Liver (tissue), 9 donors: Measurements from ENCODE around the gene FAR1. TPM values are rescaled to one million over a fixed set of nuclear protein-coding genes. Genes with fewer than 3 reads are reported as not detected.
A peak's percentile ranks its signal among the peaks of the same experiment; 100 is the strongest.

Experiments
- DNase-seq: peaks from one replicate; pipeline ENCODE4 v3.0.0-alpha.2; 2017; ENCODE audit warnings: low spot score
- H3K27ac ChIP-seq, 2 donors: one replicate each; pipeline ENCODE4 v1.7.0; 2013; ENCODE audit warnings: inconsistent platforms in 2 of 2, low read length in 2 of 2, control low read depth in 1 of 2, low read depth in 1 of 2, mild to moderate bottlenecking in 1 of 2
- H3K27me3 ChIP-seq, 4 donors: one replicate each; pipeline versions ENCODE4 v1.6.1 to v1.7.0; 2013; ENCODE audit warnings: low read length in 3 of 4, inconsistent platforms in 1 of 4, mild to moderate bottlenecking in 1 of 4, moderate library complexity in 1 of 4; ENCODE audit not compliant: control insufficient read depth in 4 of 4, insufficient read depth in 4 of 4
- H3K36me3 ChIP-seq, 4 donors: one replicate each; pipeline versions ENCODE4 v1.6.1 to v1.7.0; 2013; ENCODE audit warnings: low read length in 3 of 4, mild to moderate bottlenecking in 3 of 4, low read depth in 1 of 4, moderate library complexity in 1 of 4; ENCODE audit not compliant: control insufficient read depth in 4 of 4, insufficient read depth in 3 of 4
- H3K4me1 ChIP-seq, 4 donors: one replicate each; pipeline versions ENCODE4 v1.6.1 to v1.7.0; 2013; ENCODE audit warnings: low read length in 3 of 4, mild to moderate bottlenecking in 3 of 4, moderate library complexity in 1 of 4; ENCODE audit not compliant: control insufficient read depth in 4 of 4, insufficient read depth in 4 of 4
- H3K4me3 ChIP-seq, 3 donors: one replicate each; pipeline versions ENCODE4 v1.6.1 to v1.7.0; 2013; ENCODE audit warnings: low read length in 3 of 3, control low read depth in 1 of 3, low read depth in 1 of 3, mild to moderate bottlenecking in 1 of 3
- H3K9ac ChIP-seq, 2 donors: one replicate each; pipeline ENCODE4 v1.7.0; 2013; ENCODE audit warnings: low read length in 2 of 2, mild to moderate bottlenecking in 2 of 2, moderate library complexity in 2 of 2, control low read depth in 1 of 2, low read depth in 1 of 2
- H3K9me3 ChIP-seq, 4 donors: one replicate each; pipeline versions ENCODE4 v1.6.1 to v1.7.0; 2013; ENCODE audit warnings: low read length in 3 of 4; ENCODE audit not compliant: control insufficient read depth in 4 of 4
- ATF3 ChIP-seq: IDR thresholded peaks from 2 replicates; pipeline ENCODE4 v1.6.1; 2016; ENCODE audit warnings: antibody characterized with exemption
- CTCF ChIP-seq: fragments of 150-350 bp; IDR thresholded peaks from 2 replicates; pipeline ENCODE4 v1.5.1; 2017; ENCODE audit warnings: improper control_type of control experiment, low read depth, low read length; ENCODE audit not compliant: missing input control
- EGR1 ChIP-seq, 2 donors: IDR thresholded peaks; 2 replicates each; pipeline ENCODE4 v1.6.1; 2016 to 2018; ENCODE audit warnings: antibody characterized with exemption in 2 of 2, low read depth in 2 of 2
- FOXA1 ChIP-seq: IDR thresholded peaks from 2 replicates; pipeline ENCODE4 v1.6.1; 2016; ENCODE audit warnings: antibody characterized with exemption
- FOXA2 ChIP-seq: IDR thresholded peaks from 2 replicates; pipeline ENCODE4 v1.6.1; 2016; ENCODE audit warnings: antibody characterized with exemption
- GABPA ChIP-seq, 2 donors: IDR thresholded peaks in 1 of 2; conservative IDR thresholded peaks in 1 of 2; 2 replicates each; pipeline ENCODE4 v1.6.1; 2016; ENCODE audit warnings: antibody characterized with exemption in 2 of 2, mild to moderate bottlenecking in 1 of 2, moderate library complexity in 1 of 2
- HNF4G ChIP-seq: IDR thresholded peaks from 2 replicates; pipeline ENCODE4 v1.6.1; 2016; ENCODE audit warnings: antibody characterized with exemption
- JUND ChIP-seq, 2 donors: IDR thresholded peaks; 2 replicates each; pipeline ENCODE4 v1.6.1; 2016; ENCODE audit warnings: antibody characterized with exemption in 2 of 2
- MAX ChIP-seq: IDR thresholded peaks from 2 replicates; pipeline ENCODE4 v1.6.1; 2016; ENCODE audit warnings: antibody characterized with exemption
- NR2F2 ChIP-seq: IDR thresholded peaks from 2 replicates; pipeline ENCODE4 v1.6.1; 2016; ENCODE audit warnings: antibody characterized with exemption
- RAD21 ChIP-seq, 2 donors: IDR thresholded peaks; 2 replicates each; pipeline ENCODE4 v1.6.1; 2016; ENCODE audit warnings: antibody characterized with exemption in 2 of 2, mild to moderate bottlenecking in 2 of 2
- REST ChIP-seq: IDR thresholded peaks from 2 replicates; pipeline ENCODE4 v1.6.1; 2016; ENCODE audit warnings: antibody characterized with exemption, mild to moderate bottlenecking
- RXRA ChIP-seq, 2 donors: IDR thresholded peaks; 2 replicates each; pipeline ENCODE4 v1.6.1; 2017 to 2018; ENCODE audit warnings: antibody characterized with exemption in 2 of 2, mild to moderate bottlenecking in 1 of 2
- SP1 ChIP-seq: IDR thresholded peaks from 2 replicates; pipeline ENCODE4 v1.6.1; 2018; ENCODE audit warnings: antibody characterized with exemption, mild to moderate bottlenecking
- TAF1 ChIP-seq: conservative IDR thresholded peaks from 2 replicates; pipeline ENCODE4 v1.6.1; 2016; ENCODE audit warnings: antibody characterized with exemption, mild to moderate bottlenecking
- YY1 ChIP-seq: IDR thresholded peaks from 2 replicates; pipeline ENCODE4 v1.6.1; 2016; ENCODE audit warnings: antibody characterized with exemption, mild to moderate bottlenecking
- ZBTB33 ChIP-seq: IDR thresholded peaks from 2 replicates; pipeline ENCODE4 v1.6.1; 2016; ENCODE audit warnings: antibody characterized with exemption
- WGBS: extraction: QIAGEN DNeasy Blood & Tissue Kit; methylation state at CpG from one replicate; pipeline ENCODE4 v1.1.7; 2013; 5-methylcytosine and 5-hydroxymethylcytosine counted together
- polyA plus RNA-seq, 2 donors: library from polyadenylated mRNA; stranded (reverse) in 1 of 2; unstranded in 1 of 2; fragments of 200-250 nt in 1 of 2; fragments of >200 nt in 1 of 2; fragmentation: Nextera tagmentation in 1 of 2; extraction: Ambion mirVana in 1 of 2; gene quantifications; one replicate each; pipeline versions ENCODE4 v1.2.1 to v1.2.3, GENCODE V29; 2013 to 2015
- total RNA-seq, 2 donors: library from RNA; depleted of rRNA; stranded (reverse); fragments of >200 nt; gene quantifications; one replicate each; pipeline ENCODE4 v1.2.3, GENCODE V29; 2014
- donor health status: healthy.
- donor health status: healthy.
- donor health status: healthy.
- donor health status: healthy.
- donor health status: healthy.

Gene FAR1
- total and polyA plus RNA-seq, 4 donors = 1.7 to 29.6 (median 5.5) TPM

GRCh38 chr11:13772223-13773046 is 104.0 kb downstream of the FAR1 start:
- 33% methylated on average over 5 of the region's 5 CpGs for WGBS
- Histone ChIP-seq H3K27ac (no peak overlapping the region), H3K4me3 (no peak overlapping the region), H3K36me3 (no peaks in the 10 kb centered on the region), H3K27me3 (peaks cover 0 to 11% (median 1%) of the 10 kb centered on the region in 4 donors), H3K9me3 (peaks cover 0 to 5% (median under 1%) of the 10 kb centered on the region in 4 donors), H3K4me1 (no peaks in the 10 kb centered on the region), H3K9ac (no peak overlapping the region)
- no peak for DNase-seq
- TF ChIP-seq ATF3 (no peak), RAD21 (IDR thresholded peaks at IDR 0.05) (peak; percentile 66 to 70), GABPA (IDR thresholded peaks at IDR 0.05 in 1 of 2, conservative IDR thresholded peaks at IDR 0.05 in 1 of 2) (no peak), ZBTB33 (no peak)

GRCh38 chr11:13775471-13775870 is 107.0 kb downstream of the FAR1 start:
- no peak for DNase-seq
- 74% methylated on average over 1 of the region's 1 CpG for WGBS

GRCh38 chr11:13776134-13776815 is 107.8 kb downstream of the FAR1 start:
- no peak overlapping the region for H3K27ac ChIP-seq
- H3K36me3 ChIP-seq = no peaks in the 10 kb centered on the region
- no peak overlapping the region for H3K9ac ChIP-seq
- no peak overlapping the region for H3K4me3 ChIP-seq
- 67% methylated on average over 3 of the region's 3 CpGs for WGBS
- no peak for DNase-seq
- peaks cover 0 to 11% (median under 1%) of the 10 kb centered on the region in 4 donors for H3K27me3 ChIP-seq
- H3K9me3 ChIP-seq = peaks cover 0 to 3% (median 0%) of the 10 kb centered on the region in 4 donors
- no peaks in the 10 kb centered on the region for H3K4me1 ChIP-seq
- no peak for TF ChIP-seq GABPA (IDR thresholded peaks at IDR 0.05 in 1 of 2, conservative IDR thresholded peaks at IDR 0.05 in 1 of 2)
- TF ChIP-seq REST = no peak
- TF ChIP-seq HNF4G = no peak
- no peak for TF ChIP-seq TAF1
- TF ChIP-seq YY1 = no peak
- no peak for TF ChIP-seq NR2F2
- TF ChIP-seq EGR1 (IDR thresholded peaks at IDR 0.05; ENCODE audit: low read depth in 2 of 2) = no peak
- no peak for TF ChIP-seq SP1
- TF ChIP-seq CTCF = no peak
- TF ChIP-seq JUND (IDR thresholded peaks at IDR 0.05) = no peak
- TF ChIP-seq FOXA2 = no peak
- no peak for TF ChIP-seq MAX
- TF ChIP-seq RXRA (IDR thresholded peaks at IDR 0.05) = no peak
- no peak for TF ChIP-seq RAD21 (IDR thresholded peaks at IDR 0.05)
- TF ChIP-seq ATF3 = no peak
- TF ChIP-seq FOXA1 = no peak

More at GRCh38 chr11:13775471-13775870, 107.0 kb downstream of the FAR1 start:
- H3K9me3 ChIP-seq = peaks cover 0 to 3% (median 0%) of the 10 kb centered on the region in 4 donors
- TF ChIP-seq FOXA2 = no peak
- TF ChIP-seq EGR1 (IDR thresholded peaks at IDR 0.05; ENCODE audit: low read depth in 2 of 2) = no peak
- TF ChIP-seq GABPA (IDR thresholded peaks at IDR 0.05 in 1 of 2, conservative IDR thresholded peaks at IDR 0.05 in 1 of 2) = no peak
- H3K9ac ChIP-seq = no peak overlapping the region
- H3K4me1 ChIP-seq = no peaks in the 10 kb centered on the region
- no peaks in the 10 kb centered on the region for H3K36me3 ChIP-seq
- no peak overlapping the region for H3K27ac ChIP-seq
- peaks cover 0 to 11% (median 1%) of the 10 kb centered on the region in 4 donors for H3K27me3 ChIP-seq
- H3K4me3 ChIP-seq = no peak overlapping the region
